H9 (cell line): Measurements from ENCODE around the gene NUPR1. TPM values are rescaled to one million over a fixed set of nuclear protein-coding genes. Genes with fewer than 3 reads are reported as not detected.

Source experiments
- DNase-seq: peaks from one replicate; pipeline ENCODE4 v3.0.0-alpha.2; 2017
- H2AFZ ChIP-seq: one replicate; pipeline ENCODE4 v1.6.1; 2013; ENCODE audit warnings: mild to moderate bottlenecking, low read length, control low read depth, moderate library complexity
- H2AK5ac ChIP-seq: 2 replicates; pipeline ENCODE4 v1.6.1; 2013; ENCODE audit warnings: low read length, control low read depth, mixed read lengths; ENCODE audit not compliant: insufficient read length
- H2BK120ac ChIP-seq: one replicate; pipeline ENCODE4 v1.6.1; 2013; ENCODE audit warnings: low read depth, mild to moderate bottlenecking, low read length, control low read depth, inconsistent platforms; ENCODE audit not compliant: poor library complexity, severe bottlenecking
- H2BK12ac ChIP-seq: 2 replicates; pipeline ENCODE4 v1.6.1; 2013; ENCODE audit warnings: low read length, control low read depth, mixed read lengths, low read depth; ENCODE audit not compliant: insufficient read length
- H2BK15ac ChIP-seq: 2 replicates; pipeline ENCODE4 v1.6.1; 2013; ENCODE audit warnings: low read depth, low read length, control low read depth
- H2BK20ac ChIP-seq: one replicate; pipeline ENCODE4 v1.6.1; 2013; ENCODE audit warnings: low read depth, mild to moderate bottlenecking, low read length, control low read depth, inconsistent platforms; ENCODE audit not compliant: poor library complexity, severe bottlenecking
- H2BK5ac ChIP-seq: 2 replicates; pipeline ENCODE4 v1.6.1; 2013; ENCODE audit warnings: low read length, control low read depth, mixed read lengths; ENCODE audit not compliant: insufficient read length
- H3K14ac ChIP-seq: 2 replicates; pipeline ENCODE4 v1.6.1; 2013; ENCODE audit warnings: low read length, control low read depth; ENCODE audit not compliant: insufficient read depth
- H3K18ac ChIP-seq: 2 replicates; pipeline ENCODE4 v1.6.1; 2013; ENCODE audit warnings: low read depth, mild to moderate bottlenecking, mixed read lengths, low read length, control low read depth; ENCODE audit not compliant: insufficient read length
- H3K23ac ChIP-seq: 2 replicates; pipeline ENCODE4 v1.6.1; 2013; ENCODE audit warnings: low read length, control low read depth, mixed read lengths, low read depth; ENCODE audit not compliant: insufficient read length
- H3K23me2 ChIP-seq: 2 replicates; pipeline ENCODE4 v1.6.1; 2013; ENCODE audit warnings: low read depth, mild to moderate bottlenecking, mixed read lengths, low read length, control low read depth; ENCODE audit not compliant: insufficient read length, poor library complexity, severe bottlenecking
- H3K27ac ChIP-seq: 2 replicates; pipeline ENCODE4 v1.5.1; 2013; ENCODE audit warnings: low read length, control low read depth, mixed read lengths, low read depth; ENCODE audit not compliant: insufficient read length
- H3K27me3 ChIP-seq: 2 replicates; pipeline ENCODE4 v1.6.1; 2013; ENCODE audit warnings: low read length, control low read depth, inconsistent platforms; ENCODE audit not compliant: insufficient read depth
- H3K4ac ChIP-seq: 2 replicates; pipeline ENCODE4 v1.6.1; 2013; ENCODE audit warnings: low read depth, mild to moderate bottlenecking, control low read depth, inconsistent platforms, low read length, moderate library complexity
- H3K4me1 ChIP-seq: 2 replicates; pipeline ENCODE4 v1.6.1; 2013; ENCODE audit warnings: low read length, control low read depth, inconsistent platforms; ENCODE audit not compliant: insufficient read depth
- H3K4me2 ChIP-seq: 2 replicates; pipeline ENCODE4 v1.6.1; 2013; ENCODE audit warnings: low read length, control low read depth, mixed read lengths; ENCODE audit not compliant: insufficient read length, insufficient read depth
- H3K56ac ChIP-seq: 2 replicates; pipeline ENCODE4 v1.6.1; 2013; ENCODE audit warnings: low read depth, mild to moderate bottlenecking, mixed read lengths, low read length, control low read depth; ENCODE audit not compliant: insufficient read length
- H3K79me1 ChIP-seq: 2 replicates; pipeline ENCODE4 v1.6.1; 2013; ENCODE audit warnings: low read depth, mild to moderate bottlenecking, moderate library complexity, low read length, control low read depth, inconsistent platforms; ENCODE audit not compliant: insufficient read depth, poor library complexity, severe bottlenecking
- H3K79me2 ChIP-seq: 2 replicates; pipeline ENCODE4 v1.6.1; 2013; ENCODE audit warnings: low read length, control low read depth, inconsistent platforms; ENCODE audit not compliant: insufficient read depth
- H3K9ac ChIP-seq: 2 replicates; pipeline ENCODE4 v1.6.1; 2013; ENCODE audit warnings: low read length, control low read depth, mixed read lengths; ENCODE audit not compliant: insufficient read length; ENCODE audit errors: extremely low read depth
- H3K9me3 ChIP-seq: one replicate; pipeline ENCODE4 v1.6.1; 2013; ENCODE audit warnings: low read depth, low read length, inconsistent platforms; ENCODE audit not compliant: control insufficient read depth
- H3T11ph ChIP-seq: one replicate; pipeline ENCODE4 v1.6.1; 2013; ENCODE audit warnings: mild to moderate bottlenecking, low read length, control low read depth, inconsistent platforms
- H4K20me1 ChIP-seq: one replicate; pipeline ENCODE4 v1.6.1; 2013; ENCODE audit not compliant: control insufficient read depth, insufficient read length, insufficient read depth
- H4K5ac ChIP-seq: 2 replicates; pipeline ENCODE4 v1.6.1; 2013; ENCODE audit warnings: low read depth, mild to moderate bottlenecking, mixed read lengths, low read length, control low read depth; ENCODE audit not compliant: insufficient read length
- H4K8ac ChIP-seq: replicated peaks from 2 replicates; pipeline ENCODE4 v1.6.1; 2013; ENCODE audit warnings: low read length, control low read depth, mixed read lengths, low read depth; ENCODE audit not compliant: insufficient read length
- H4K91ac ChIP-seq: 2 replicates; pipeline ENCODE4 v1.6.1; 2013; ENCODE audit warnings: low read depth, mild to moderate bottlenecking, moderate library complexity, mixed read lengths, low read length, control low read depth; ENCODE audit not compliant: insufficient read length
- H3K27ac Mint-ChIP-seq, 3 experiments: 2 replicates in 2 of 3; 3 replicates in 1 of 3; pipeline ENCODE4 v1.8.0; 2020 to 2021; ENCODE audit warnings: mixed read lengths in 3 of 3, mild to moderate bottlenecking in 1 of 3, moderate library complexity in 1 of 3
- H3K27me3 Mint-ChIP-seq: 2 replicates; pipeline ENCODE4 v1.8.0; 2021; ENCODE audit warnings: low read depth, mild to moderate bottlenecking, moderate library complexity, mixed read lengths
- H3K36me3 Mint-ChIP-seq, 3 experiments: 2 replicates in 2 of 3; 3 replicates in 1 of 3; pipeline ENCODE4 v1.8.0; 2020 to 2021; ENCODE audit warnings: low read depth in 3 of 3, mixed read lengths in 3 of 3; ENCODE audit not compliant: insufficient read depth in 1 of 3
- H3K4me1 Mint-ChIP-seq, 2 experiments: 2 replicates each; pipeline ENCODE4 v1.8.0; 2020; ENCODE audit warnings: mixed read lengths in 2 of 2
- H3K4me3 Mint-ChIP-seq, 2 experiments: 2 replicates in 1 of 2; 3 replicates in 1 of 2; pipeline ENCODE4 v1.8.0; 2020 to 2021; ENCODE audit warnings: mild to moderate bottlenecking in 2 of 2, mixed read lengths in 2 of 2, moderate library complexity in 1 of 2
- H3K9me3 Mint-ChIP-seq, 2 experiments: 2 replicates in 1 of 2; 3 replicates in 1 of 2; pipeline ENCODE4 v1.8.0; 2020; ENCODE audit warnings: mild to moderate bottlenecking in 2 of 2, mixed read lengths in 2 of 2, moderate library complexity in 1 of 2
- WGBS: extraction: QIAGEN DNeasy Blood & Tissue Kit; methylation state at CpG from one replicate; pipeline ENCODE4 v1.1.7; 2013; ENCODE audit warnings: missing lambda C conversion rate, low lambda C conversion rate, mixed read lengths; ENCODE audit not compliant: insufficient read length; ENCODE audit errors: extremely low coverage; 5-methylcytosine and 5-hydroxymethylcytosine counted together
- total RNA-seq: library from RNA; stranded (reverse); gene quantifications from 2 replicates; pipeline ENCODE4 v1.2.1, GENCODE V29; 2021
- TF ChIP-seq, protein P1 (sequence below): fragments of 200-600 bp; sonication (generic); conservative IDR thresholded peaks from 3 replicates; pipeline ENCODE4 v1.8.0; 2021; ENCODE audit warnings: antibody characterized with exemption, mild to moderate bottlenecking

NUPR1 gene
- total RNA-seq, 1 experiment from 2014 or later: 0.35 TPM

DNA sequence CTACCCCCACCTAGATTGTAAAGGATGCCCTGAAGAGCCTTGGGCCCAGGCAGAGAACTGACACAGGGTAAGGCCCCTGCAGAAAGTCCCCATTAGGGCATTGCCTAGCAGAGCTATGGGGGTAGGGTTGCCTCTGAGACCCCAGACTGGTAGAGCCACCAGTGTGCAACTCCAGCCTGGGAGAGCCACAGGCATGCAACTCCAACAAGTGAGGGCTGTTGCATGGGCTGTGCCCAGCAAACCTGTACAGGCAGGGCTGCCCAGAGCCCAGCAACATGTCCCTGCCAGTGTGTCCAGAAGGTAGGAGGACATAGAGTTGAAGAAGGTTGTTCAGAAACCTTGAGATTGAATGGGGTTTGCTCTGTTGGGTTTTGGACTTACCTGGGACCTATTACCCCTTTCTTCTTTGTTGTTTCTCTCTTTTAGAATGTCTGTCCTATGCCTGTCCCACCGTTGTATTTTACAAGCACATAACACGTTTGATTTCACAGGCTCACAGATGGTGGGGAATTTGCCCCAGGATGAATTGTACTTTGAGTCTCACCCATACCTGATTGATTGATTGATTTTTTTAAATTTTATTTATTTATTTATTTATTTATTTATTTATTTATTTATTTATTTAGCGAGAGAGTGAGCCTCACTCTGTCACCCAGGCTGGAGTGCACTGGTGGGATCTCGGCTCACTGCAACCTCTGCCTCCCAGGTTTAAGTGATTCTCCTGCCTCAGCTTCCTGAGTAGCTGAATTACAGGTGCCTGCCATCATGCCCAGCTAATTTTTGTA is 31.4 kb upstream of the NUPR1 start:
- Histone ChIP-seq H4K91ac (no peak overlapping the region), H2BK15ac (no peak overlapping the region), H2BK20ac (no peak overlapping the region), H4K8ac (no peak overlapping the region), H3K79me1 (no peaks in the 10 kb centered on the region), H3K23ac (no peak overlapping the region), H3K56ac (no peak overlapping the region), H2BK120ac (no peak overlapping the region), H4K20me1 (no peaks in the 10 kb centered on the region), H3K23me2 (no peaks in the 10 kb centered on the region), H3K4me2 (no peak overlapping the region), H3K18ac (no peak overlapping the region), H3K4me1 (no peaks in the 10 kb centered on the region; the same call in 1 of the 2 replicates), H2BK12ac (no peak overlapping the region), H3K27ac (no peak overlapping the region), H3T11ph (no peak overlapping the region), H2AFZ (no peak overlapping the region), H3K14ac (no peak overlapping the region; the same call in 1 of the 2 replicates), H2AK5ac (no peak overlapping the region), H2BK5ac (no peak overlapping the region), H3K27me3 (no peaks in the 10 kb centered on the region), H3K9me3 (peaks cover 15% of the 10 kb centered on the region), H3K4ac (no peak overlapping the region), H4K5ac (no peak overlapping the region), H3K79me2 (no peaks in the 10 kb centered on the region), H3K9ac (no peak overlapping the region)
- H3K9me3 Mint-ChIP-seq: peaks cover 18 to 21% of the 10 kb centered on the region in 2 experiments
- peaks cover 17 to 24% (median 18%) of the 10 kb centered on the region in 3 experiments for H3K36me3 Mint-ChIP-seq
- H3K4me3 Mint-ChIP-seq: no peak overlapping the region
- DNase-seq: no peak
- H3K27me3 Mint-ChIP-seq: no peaks in the 10 kb centered on the region; the same call in 1 of the 2 replicates
- WGBS: no CpG with 5 or more reads among the region's 4 CpGs
- TF ChIP-seq, protein P1, sequence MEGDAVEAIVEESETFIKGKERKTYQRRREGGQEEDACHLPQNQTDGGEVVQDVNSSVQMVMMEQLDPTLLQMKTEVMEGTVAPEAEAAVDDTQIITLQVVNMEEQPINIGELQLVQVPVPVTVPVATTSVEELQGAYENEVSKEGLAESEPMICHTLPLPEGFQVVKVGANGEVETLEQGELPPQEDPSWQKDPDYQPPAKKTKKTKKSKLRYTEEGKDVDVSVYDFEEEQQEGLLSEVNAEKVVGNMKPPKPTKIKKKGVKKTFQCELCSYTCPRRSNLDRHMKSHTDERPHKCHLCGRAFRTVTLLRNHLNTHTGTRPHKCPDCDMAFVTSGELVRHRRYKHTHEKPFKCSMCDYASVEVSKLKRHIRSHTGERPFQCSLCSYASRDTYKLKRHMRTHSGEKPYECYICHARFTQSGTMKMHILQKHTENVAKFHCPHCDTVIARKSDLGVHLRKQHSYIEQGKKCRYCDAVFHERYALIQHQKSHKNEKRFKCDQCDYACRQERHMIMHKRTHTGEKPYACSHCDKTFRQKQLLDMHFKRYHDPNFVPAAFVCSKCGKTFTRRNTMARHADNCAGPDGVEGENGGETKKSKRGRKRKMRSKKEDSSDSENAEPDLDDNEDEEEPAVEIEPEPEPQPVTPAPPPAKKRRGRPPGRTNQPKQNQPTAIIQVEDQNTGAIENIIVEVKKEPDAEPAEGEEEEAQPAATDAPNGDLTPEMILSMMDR: no peak
- no peak overlapping the region for H3K27ac Mint-ChIP-seq
- H3K4me1 Mint-ChIP-seq: peaks cover 27 to 28% of the 10 kb centered on the region in 2 experiments
